Measurements from ENCODE around the gene ACACB. TPM values are rescaled to one million over a fixed set of nuclear protein-coding genes. Genes with fewer than 3 reads are reported as not detected.

Gene ACACB
- total and polyA plus RNA-seq, 2 donors from 2014 or later: 13.8 to 56.8 TPM

- no peak for TF ChIP-seq CTCF (IDR thresholded peaks at IDR 0.05; ENCODE audit: borderline replicate concordance, extremely low read depth, insufficient read depth)
- Histone ChIP-seq H3K4me1 (ENCODE audit: control insufficient read depth in 2 of 3, insufficient read depth in 2 of 3, low read depth in 1 of 3, low read length in 3 of 3) (no peaks in the 10 kb centered on the region), H3K9ac (ENCODE audit: low read length in 3 of 3) (no peak overlapping the region), H3K4me3 (ENCODE audit: low read length in 3 of 3) (no peak overlapping the region), H3K27ac (ENCODE audit: low read depth in 2 of 2, low read length in 2 of 2) (no peak overlapping the region), H3K9me3 (ENCODE audit: control insufficient read depth in 2 of 3, insufficient read depth in 1 of 3, low read length in 3 of 3) (no peaks in the 10 kb centered on the region), H3K36me3 (ENCODE audit: control insufficient read depth in 2 of 3, insufficient read depth in 3 of 3, low read length in 3 of 3) (peaks cover 0 to 52% (median 32%) of the 10 kb centered on the region in 3 donors), H3K27me3 (ENCODE audit: control insufficient read depth, insufficient read depth, low read length) (no peaks in the 10 kb centered on the region)
- intact Hi-C loops (cut with DNase I): no loop called here
- no peak for FAIRE-seq
- no peak for DNase-seq
These were observed 105.7 kb downstream of the ACACB start for GRCh38 chr12:109222062-109222461.

DNA sequence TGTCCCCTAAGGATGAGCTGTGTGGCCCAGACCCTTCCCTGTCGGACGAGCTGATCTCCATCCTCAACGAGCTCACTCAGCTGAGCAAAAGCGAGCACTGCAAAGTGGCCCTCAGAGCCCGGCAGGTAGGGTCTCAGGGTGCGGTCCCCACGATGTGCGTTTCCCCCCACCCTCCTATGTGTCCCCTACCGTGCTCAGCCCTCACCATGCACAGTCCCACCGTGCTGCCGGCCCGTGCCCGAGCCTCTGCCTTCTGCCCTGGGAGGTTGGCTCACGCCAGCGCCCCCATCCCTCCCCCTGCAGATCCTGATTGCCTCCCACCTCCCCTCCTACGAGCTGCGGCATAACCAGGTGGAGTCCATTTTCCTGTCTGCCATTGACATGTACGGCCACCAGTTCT lies 106.1 kb downstream of the ACACB start:
- H3K36me3 ChIP-seq (ENCODE audit: control insufficient read depth in 2 of 3, insufficient read depth in 3 of 3, low read length in 3 of 3): peaks cover 0 to 55% (median 36%) of the 10 kb centered on the region in 3 donors
- intact Hi-C loops (cut with DNase I): no loop called here
- FAIRE-seq: no peak
- DNase-seq: no peak
- no peak overlapping the region for H3K4me3 ChIP-seq (ENCODE audit: low read length in 3 of 3)
- no peaks in the 10 kb centered on the region for H3K9me3 ChIP-seq (ENCODE audit: control insufficient read depth in 2 of 3, insufficient read depth in 1 of 3, low read length in 3 of 3)
- H3K9ac ChIP-seq (ENCODE audit: low read length in 3 of 3): no peak overlapping the region
- TF ChIP-seq CTCF (IDR thresholded peaks at IDR 0.05; ENCODE audit: borderline replicate concordance, extremely low read depth, insufficient read depth): no peak
- H3K27ac ChIP-seq (ENCODE audit: low read depth in 2 of 2, low read length in 2 of 2): no peak overlapping the region
- H3K27me3 ChIP-seq (ENCODE audit: control insufficient read depth, insufficient read depth, low read length): no peaks in the 10 kb centered on the region
- H3K4me1 ChIP-seq (ENCODE audit: control insufficient read depth in 2 of 3, insufficient read depth in 2 of 3, low read depth in 1 of 3, low read length in 3 of 3): no peaks in the 10 kb centered on the region

- intact Hi-C loops (cut with DNase I): no loop called here
- Histone ChIP-seq H3K27ac (ENCODE audit: low read depth in 2 of 2, low read length in 2 of 2) (no peak overlapping the region), H3K4me3 (ENCODE audit: low read length in 3 of 3) (no peak overlapping the region), H3K9ac (ENCODE audit: low read length in 3 of 3) (no peak overlapping the region), H3K27me3 (ENCODE audit: control insufficient read depth, insufficient read depth, low read length) (no peaks in the 10 kb centered on the region), H3K9me3 (ENCODE audit: control insufficient read depth in 2 of 3, insufficient read depth in 1 of 3, low read length in 3 of 3) (no peaks in the 10 kb centered on the region), H3K4me1 (ENCODE audit: control insufficient read depth in 2 of 3, insufficient read depth in 2 of 3, low read depth in 1 of 3, low read length in 3 of 3) (no peaks in the 10 kb centered on the region), H3K36me3 (ENCODE audit: control insufficient read depth in 2 of 3, insufficient read depth in 3 of 3, low read length in 3 of 3) (peaks cover 0 to 53% (median 32%) of the 10 kb centered on the region in 3 donors)
- FAIRE-seq (no peak), DNase-seq (no peak)
- no peak for TF ChIP-seq CTCF (IDR thresholded peaks at IDR 0.05; ENCODE audit: borderline replicate concordance, extremely low read depth, insufficient read depth)
These were observed 106.8 kb downstream of the ACACB start for GRCh38 chr12:109223211-109223610.

- H3K4me1 ChIP-seq (ENCODE audit: control insufficient read depth in 2 of 3, insufficient read depth in 2 of 3, low read depth in 1 of 3, low read length in 3 of 3): no peaks in the 10 kb centered on the region
- peaks cover 0 to 51% (median 33%) of the 10 kb centered on the region in 3 donors for H3K36me3 ChIP-seq (ENCODE audit: control insufficient read depth in 2 of 3, insufficient read depth in 3 of 3, low read length in 3 of 3)
- no peaks in the 10 kb centered on the region for H3K27me3 ChIP-seq (ENCODE audit: control insufficient read depth, insufficient read depth, low read length)
- TF ChIP-seq CTCF (IDR thresholded peaks at IDR 0.05; ENCODE audit: borderline replicate concordance, extremely low read depth, insufficient read depth): no peak
- DNase-seq (no peak), FAIRE-seq (no peak)
- no peaks in the 10 kb centered on the region for H3K9me3 ChIP-seq (ENCODE audit: control insufficient read depth in 2 of 3, insufficient read depth in 1 of 3, low read length in 3 of 3)
- no peak overlapping the region for H3K9ac ChIP-seq (ENCODE audit: low read length in 3 of 3)
- no peak overlapping the region for H3K4me3 ChIP-seq (ENCODE audit: low read length in 3 of 3)
- no peak overlapping the region for H3K27ac ChIP-seq (ENCODE audit: low read depth in 2 of 2, low read length in 2 of 2)
- intact Hi-C loops (cut with DNase I): no loop called here
These were observed 107.5 kb downstream of the ACACB start for GRCh38 chr12:109223868-109224267.
